ENCODE data around the gene CTSZ.

- TF ChIP-seq CTCF (conservative IDR thresholded peaks at IDR 0.05) (no peak), EZH2 (IDR thresholded peaks at IDR 0.05; ENCODE audit: low read depth) (no peak)
Observed at GRCh38 chr20:58989196-58989595, 17.9 kb downstream of the CTSZ start.

All from PC-9 (cell line).